Adrenal gland (tissue), 5 donors: ENCODE measurements around the gene KRTAP9-3.
"Not testable (repeated sequence)": the region's sequence is repeated elsewhere in the genome, so short reads cannot be mapped to it uniquely, and the experiment has no call there.

ENCODE experiments used
- CTCF ChIP-seq, 6 experiments: fragments of 450-650 bp in 4 of 6; fragments of 200-600 bp in 2 of 6; sonication (generic) in 1 of 6; IDR thresholded peaks; 1 replicate in 5 of 6; 2 replicates in 1 of 6; pipeline versions ENCODE4 v1.5.1 to v1.8.0; 2016 to 2021; ENCODE audit warnings: antibody characterized with exemption in 6 of 6, mild to moderate bottlenecking in 2 of 6, moderate library complexity in 1 of 6
- POLR2A ChIP-seq, 2 donors: fragments of 450-650 bp; IDR thresholded peaks; one replicate each; pipeline ENCODE4 v1.6.1; 2017; ENCODE audit warnings: antibody characterized with exemption in 2 of 2, mild to moderate bottlenecking in 2 of 2, moderate library complexity in 1 of 2
- donor health status: DM: no; HTN: no; CAD: no.

GRCh38 chr17:41255381-41256290, 23.4 kb downstream of the KRTAP9-3 start, which contains the start of gene KRTAP9-9:
- not testable (repeated sequence) for TF ChIP-seq POLR2A, CTCF (IDR thresholded peaks at IDR 0.05)
